HEK293 (cell line): ENCODE data around the gene NEGR1.

Source experiments
- CTCF ChIA-PET: fragments of 350-600 bp; formaldehyde crosslinking; extraction: SDS; loops from one replicate; lab custom pipeline; 2021; ENCODE audit warnings: antibody characterized with exemption; lab: Yijun Ruan, JAX
- POLR2A ChIA-PET: fragments of 300-600 bp; formaldehyde crosslinking; extraction: SDS; loops from one replicate; lab custom pipeline; 2020; ENCODE audit warnings: antibody characterized with exemption, inconsistent platforms; lab: Yijun Ruan, JAX
- H3K27ac ChIP-seq: fragments of 200-500 bp; sonication (Bioruptor generic); 2 replicates; pipeline ENCODE4 v1.5.1; 2014; ENCODE audit warnings: low read depth, low read length, control low read depth, inconsistent platforms; ENCODE audit errors: extremely low read depth
- H3K36me3 ChIP-seq, 2 experiments: fragments of 200-500 bp in 1 of 2; sonication (Bioruptor generic) in 1 of 2; 1 replicate in 1 of 2; 2 replicates in 1 of 2; pipeline ENCODE4 v1.5.1; 2014 to 2017; ENCODE audit warnings: inconsistent platforms in 2 of 2, low read length in 2 of 2; ENCODE audit not compliant: control insufficient read depth in 2 of 2, insufficient read depth in 1 of 2
- H3K4me1 ChIP-seq: fragments of 200-500 bp; sonication (Bioruptor generic); 2 replicates; pipeline ENCODE4 v1.5.1; 2014; ENCODE audit warnings: mild to moderate bottlenecking, low read length, inconsistent platforms; ENCODE audit not compliant: control insufficient read depth, insufficient read depth
- H3K4me3 ChIP-seq: 2 replicates; pipeline ENCODE4 v1.5.1; 2011; ENCODE audit warnings: low read depth, mild to moderate bottlenecking, control low read depth, low read length, moderate library complexity
- H3K9me3 ChIP-seq: fragments of 200-500 bp; sonication (Bioruptor generic); 2 replicates; pipeline ENCODE4 v1.5.1; 2014; ENCODE audit warnings: low read depth, low read length, inconsistent platforms; ENCODE audit not compliant: control insufficient read depth, insufficient read depth
- ZFP69B ChIP-seq: fragments of 450-650 bp; formaldehyde crosslinking; IDR thresholded peaks from 2 replicates; pipeline ENCODE4 v1.5.1; 2016; ENCODE audit warnings: missing biosample characterization, missing genetic modification characterization
- ZNF133 ChIP-seq: fragments of 450-650 bp; formaldehyde crosslinking; IDR thresholded peaks from 2 replicates; pipeline ENCODE4 v1.5.1; 2016; ENCODE audit warnings: missing biosample characterization, missing genetic modification characterization
- ZNF211 ChIP-seq: fragments of 450-650 bp; formaldehyde crosslinking; IDR thresholded peaks from 2 replicates; pipeline ENCODE4 v1.5.1; 2016; ENCODE audit warnings: low read depth, missing biosample characterization, missing genetic modification characterization
- ZNF266 ChIP-seq: fragments of 450-650 bp; formaldehyde crosslinking; IDR thresholded peaks from 2 replicates; pipeline ENCODE4 v1.5.1; 2016; ENCODE audit warnings: missing biosample characterization, missing genetic modification characterization, low read depth
- ZNF324 ChIP-seq: fragments of 450-650 bp; formaldehyde crosslinking; IDR thresholded peaks from 2 replicates; pipeline ENCODE4 v1.5.1; 2016; ENCODE audit warnings: missing biosample characterization, missing genetic modification characterization
- ZNF530 ChIP-seq: fragments of 450-650 bp; formaldehyde crosslinking; IDR thresholded peaks from 2 replicates; pipeline ENCODE4 v1.5.1; 2016; ENCODE audit warnings: low read depth, missing biosample characterization, missing genetic modification characterization
- ZNF555 ChIP-seq: fragments of 450-650 bp; formaldehyde crosslinking; conservative IDR thresholded peaks from 2 replicates; pipeline ENCODE4 v1.5.1; 2017; ENCODE audit warnings: missing biosample characterization, mild to moderate bottlenecking, missing genetic modification characterization, inconsistent platforms
- ZNF701 ChIP-seq: fragments of 450-650 bp; formaldehyde crosslinking; IDR thresholded peaks from 2 replicates; pipeline ENCODE4 v1.5.1; 2016; ENCODE audit warnings: missing biosample characterization, missing genetic modification characterization
- ZSCAN16 ChIP-seq: fragments of 450-650 bp; formaldehyde crosslinking; IDR thresholded peaks from 2 replicates; pipeline ENCODE4 v1.5.1; 2016; ENCODE audit warnings: missing biosample characterization, missing genetic modification characterization
- TF ChIP-seq, protein P1 (sequence below): fragments of 450-650 bp; formaldehyde crosslinking; IDR thresholded peaks from 2 replicates; pipeline ENCODE4 v1.5.1; 2017; ENCODE audit warnings: missing biosample characterization, mild to moderate bottlenecking, missing genetic modification characterization, moderate library complexity
- TF ChIP-seq, protein P2 (sequence below): fragments of 450-650 bp; formaldehyde crosslinking; IDR thresholded peaks from 2 replicates; pipeline ENCODE4 v1.5.1; 2016; ENCODE audit warnings: missing biosample characterization, missing genetic modification characterization
- TF ChIP-seq, protein P3 (sequence below): fragments of 450-650 bp; IDR thresholded peaks from 2 replicates; pipeline ENCODE4 v1.5.1; 2018; ENCODE audit warnings: missing biosample characterization, mild to moderate bottlenecking, missing genetic modification characterization
- TF ChIP-seq, protein P4 (sequence below): fragments of 450-650 bp; formaldehyde crosslinking; IDR thresholded peaks from 2 replicates; pipeline ENCODE4 v1.5.1; 2016; ENCODE audit warnings: missing biosample characterization, missing genetic modification characterization
- TF ChIP-seq, protein P5 (sequence below): fragments of 450-650 bp; formaldehyde crosslinking; IDR thresholded peaks from 2 replicates; pipeline ENCODE4 v1.5.1; 2016; ENCODE audit warnings: missing biosample characterization, missing genetic modification characterization, borderline replicate concordance
- TF ChIP-seq, protein P6 (sequence below): fragments of 450-650 bp; formaldehyde crosslinking; IDR thresholded peaks from 2 replicates; pipeline ENCODE4 v1.5.1; 2016; ENCODE audit warnings: missing biosample characterization, missing genetic modification characterization
- TF ChIP-seq, protein P7 (sequence below): fragments of 450-650 bp; formaldehyde crosslinking; IDR thresholded peaks from 2 replicates; pipeline ENCODE4 v1.5.1; 2016; ENCODE audit warnings: missing biosample characterization, missing genetic modification characterization

Gene NEGR1

DNA sequence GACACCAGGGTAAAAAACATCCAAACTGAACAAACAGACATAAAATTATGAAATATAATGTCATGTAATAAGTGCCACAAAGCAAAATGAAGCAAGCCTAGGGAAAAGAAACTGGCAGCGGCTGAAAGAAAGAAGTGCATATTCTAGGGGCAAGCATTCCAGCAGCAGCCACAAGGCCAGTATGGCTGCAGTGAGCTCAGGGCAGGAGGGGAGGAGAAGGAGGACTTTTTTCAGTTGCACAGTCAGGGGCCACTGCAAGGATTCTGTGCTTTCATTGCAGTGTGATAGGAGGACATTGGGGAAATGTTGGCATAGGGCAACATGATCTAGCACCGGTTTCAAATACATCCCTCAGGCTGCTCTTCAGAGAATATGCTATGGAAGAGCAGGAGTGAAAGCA, 263.8 kb downstream of the NEGR1 start:
- Histone ChIP-seq H3K9me3 (no peaks in the 10 kb centered on the region), H3K4me1 (no peaks in the 10 kb centered on the region), H3K4me3 (no peak overlapping the region), H3K36me3 (no peaks in the 10 kb centered on the region), H3K27ac (no peak overlapping the region)
- ChIA-PET CTCF (interaction anchor here (1.5 kb wide), 1 partner anchor 19 kb away, joined by 5 read pairs; no protein-coding TSS in a partner anchor), POLR2A (no interaction called here)
- TF ChIP-seq ZNF133 (tag by site-specific recombination): no peak
- TF ChIP-seq, protein P1, sequence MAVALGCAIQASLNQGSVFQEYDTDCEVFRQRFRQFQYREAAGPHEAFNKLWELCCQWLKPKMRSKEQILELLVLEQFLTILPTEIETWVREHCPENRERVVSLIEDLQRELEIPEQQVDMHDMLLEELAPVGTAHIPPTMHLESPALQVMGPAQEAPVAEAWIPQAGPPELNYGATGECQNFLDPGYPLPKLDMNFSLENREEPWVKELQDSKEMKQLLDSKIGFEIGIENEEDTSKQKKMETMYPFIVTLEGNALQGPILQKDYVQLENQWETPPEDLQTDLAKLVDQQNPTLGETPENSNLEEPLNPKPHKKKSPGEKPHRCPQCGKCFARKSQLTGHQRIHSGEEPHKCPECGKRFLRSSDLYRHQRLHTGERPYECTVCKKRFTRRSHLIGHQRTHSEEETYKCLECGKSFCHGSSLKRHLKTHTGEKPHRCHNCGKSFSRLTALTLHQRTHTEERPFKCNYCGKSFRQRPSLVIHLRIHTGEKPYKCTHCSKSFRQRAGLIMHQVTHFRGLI (tag by site-specific recombination): no peak
- no peak for TF ChIP-seq ZNF701 (tag by site-specific recombination)
- no peak for TF ChIP-seq ZNF266 (tag by site-specific recombination)
- TF ChIP-seq, protein P2, sequence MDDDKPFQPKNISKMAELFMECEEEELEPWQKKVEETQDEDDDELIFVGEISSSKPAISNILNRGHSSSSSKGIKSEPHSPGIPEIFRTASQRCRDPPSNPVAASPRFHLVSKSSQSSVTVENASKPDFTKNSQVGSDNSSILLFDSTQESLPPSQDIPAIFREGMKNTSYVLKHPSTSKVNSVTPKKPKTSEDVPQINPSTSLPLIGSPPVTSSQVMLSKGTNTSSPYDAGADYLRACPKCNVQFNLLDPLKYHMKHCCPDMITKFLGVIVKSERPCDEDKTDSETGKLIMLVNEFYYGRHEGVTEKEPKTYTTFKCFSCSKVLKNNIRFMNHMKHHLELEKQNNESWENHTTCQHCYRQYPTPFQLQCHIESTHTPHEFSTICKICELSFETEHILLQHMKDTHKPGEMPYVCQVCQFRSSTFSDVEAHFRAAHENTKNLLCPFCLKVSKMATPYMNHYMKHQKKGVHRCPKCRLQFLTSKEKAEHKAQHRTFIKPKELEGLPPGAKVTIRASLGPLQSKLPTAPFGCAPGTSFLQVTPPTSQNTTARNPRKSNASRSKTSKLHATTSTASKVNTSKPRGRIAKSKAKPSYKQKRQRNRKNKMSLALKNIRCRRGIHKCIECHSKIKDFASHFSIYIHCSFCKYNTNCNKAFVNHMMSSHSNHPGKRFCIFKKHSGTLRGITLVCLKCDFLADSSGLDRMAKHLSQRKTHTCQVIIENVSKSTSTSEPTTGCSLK (tag by site-specific recombination): no peak
- TF ChIP-seq, protein P3, sequence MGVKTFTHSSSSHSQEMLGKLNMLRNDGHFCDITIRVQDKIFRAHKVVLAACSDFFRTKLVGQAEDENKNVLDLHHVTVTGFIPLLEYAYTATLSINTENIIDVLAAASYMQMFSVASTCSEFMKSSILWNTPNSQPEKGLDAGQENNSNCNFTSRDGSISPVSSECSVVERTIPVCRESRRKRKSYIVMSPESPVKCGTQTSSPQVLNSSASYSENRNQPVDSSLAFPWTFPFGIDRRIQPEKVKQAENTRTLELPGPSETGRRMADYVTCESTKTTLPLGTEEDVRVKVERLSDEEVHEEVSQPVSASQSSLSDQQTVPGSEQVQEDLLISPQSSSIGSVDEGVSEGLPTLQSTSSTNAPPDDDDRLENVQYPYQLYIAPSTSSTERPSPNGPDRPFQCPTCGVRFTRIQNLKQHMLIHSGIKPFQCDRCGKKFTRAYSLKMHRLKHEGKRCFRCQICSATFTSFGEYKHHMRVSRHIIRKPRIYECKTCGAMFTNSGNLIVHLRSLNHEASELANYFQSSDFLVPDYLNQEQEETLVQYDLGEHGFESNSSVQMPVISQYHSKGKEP (tag by site-specific recombination): no peak
- TF ChIP-seq ZNF530 (tag by site-specific recombination): no peak
- no peak for TF ChIP-seq ZNF211 (tag by site-specific recombination)

DNA sequence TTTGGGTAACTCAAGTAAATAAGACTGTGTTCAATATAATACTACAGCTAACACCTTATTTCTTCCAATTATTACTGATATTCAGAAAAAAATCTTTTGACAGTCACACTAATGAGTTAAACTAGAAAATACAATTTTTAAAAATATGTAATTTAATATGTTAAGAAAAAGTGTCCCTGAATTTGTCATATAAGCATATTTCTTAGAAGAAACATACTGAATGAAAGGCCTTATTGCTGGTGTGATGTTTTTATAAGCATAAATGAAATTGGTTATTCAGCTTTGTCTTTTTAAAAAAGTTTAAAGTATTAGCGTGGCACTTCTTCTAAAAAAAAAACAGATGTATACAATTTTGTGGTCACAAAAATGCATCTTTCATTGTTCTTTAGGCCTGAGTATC, 267.3 kb downstream of the NEGR1 start:
- CTCF ChIA-PET: no interaction called here
- TF ChIP-seq, protein P4, sequence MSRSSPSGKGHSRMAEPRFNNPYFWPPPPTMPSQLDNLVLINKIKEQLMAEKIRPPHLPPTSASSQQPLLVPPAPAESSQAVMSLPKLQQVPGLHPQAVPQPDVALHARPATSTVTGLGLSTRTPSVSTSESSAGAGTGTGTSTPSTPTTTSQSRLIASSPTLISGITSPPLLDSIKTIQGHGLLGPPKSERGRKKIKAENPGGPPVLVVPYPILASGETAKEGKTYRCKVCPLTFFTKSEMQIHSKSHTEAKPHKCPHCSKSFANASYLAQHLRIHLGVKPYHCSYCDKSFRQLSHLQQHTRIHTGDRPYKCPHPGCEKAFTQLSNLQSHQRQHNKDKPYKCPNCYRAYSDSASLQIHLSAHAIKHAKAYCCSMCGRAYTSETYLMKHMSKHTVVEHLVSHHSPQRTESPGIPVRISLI (tag by site-specific recombination): no peak
- Histone ChIP-seq H3K4me1 (no peaks in the 10 kb centered on the region), H3K4me3 (no peak overlapping the region), H3K36me3 (no peaks in the 10 kb centered on the region), H3K9me3 (no peaks in the 10 kb centered on the region), H3K27ac (no peak overlapping the region)
- POLR2A ChIA-PET: no interaction called here

DNA sequence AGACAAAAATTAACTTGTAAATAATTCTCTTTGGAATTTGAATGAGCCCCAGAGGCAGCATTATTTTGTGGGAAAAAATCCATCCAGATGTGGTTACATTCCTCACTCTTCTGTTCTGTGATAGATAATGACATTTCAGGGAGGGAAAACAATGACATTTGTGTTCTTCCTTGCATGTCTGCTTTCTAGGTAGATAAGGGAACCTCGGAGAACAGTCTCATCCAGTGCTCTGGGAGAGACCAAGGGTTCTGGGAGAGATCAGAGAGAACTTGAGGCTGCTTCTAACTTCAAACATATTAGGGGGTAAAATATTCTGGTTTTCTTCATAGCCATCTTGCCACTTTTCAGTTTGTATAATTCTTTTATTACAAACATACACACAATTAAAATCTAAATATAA, 269.2 kb downstream of the NEGR1 start:
- Histone ChIP-seq H3K27ac (no peak overlapping the region), H3K36me3 (no peaks in the 10 kb centered on the region), H3K9me3 (no peaks in the 10 kb centered on the region), H3K4me1 (no peaks in the 10 kb centered on the region), H3K4me3 (no peak overlapping the region)
- CTCF ChIA-PET: interaction anchor here (0.6 kb wide), 1 partner anchor 1629 kb away, joined by 4 read pairs; no protein-coding TSS in a partner anchor
- POLR2A ChIA-PET: no interaction called here
- TF ChIP-seq ZNF555 (tag by site-specific recombination) (no peak), ZFP69B (tag by site-specific recombination) (no peak), ZNF701 (tag by site-specific recombination) (no peak), ZNF324 (no peak), ZSCAN16 (tag by site-specific recombination) (no peak)
- TF ChIP-seq, protein P5, sequence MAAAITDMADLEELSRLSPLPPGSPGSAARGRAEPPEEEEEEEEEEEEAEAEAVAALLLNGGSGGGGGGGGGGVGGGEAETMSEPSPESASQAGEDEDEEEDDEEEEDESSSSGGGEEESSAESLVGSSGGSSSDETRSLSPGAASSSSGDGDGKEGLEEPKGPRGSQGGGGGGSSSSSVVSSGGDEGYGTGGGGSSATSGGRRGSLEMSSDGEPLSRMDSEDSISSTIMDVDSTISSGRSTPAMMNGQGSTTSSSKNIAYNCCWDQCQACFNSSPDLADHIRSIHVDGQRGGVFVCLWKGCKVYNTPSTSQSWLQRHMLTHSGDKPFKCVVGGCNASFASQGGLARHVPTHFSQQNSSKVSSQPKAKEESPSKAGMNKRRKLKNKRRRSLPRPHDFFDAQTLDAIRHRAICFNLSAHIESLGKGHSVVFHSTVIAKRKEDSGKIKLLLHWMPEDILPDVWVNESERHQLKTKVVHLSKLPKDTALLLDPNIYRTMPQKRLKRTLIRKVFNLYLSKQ: no peak
- TF ChIP-seq, protein P6, sequence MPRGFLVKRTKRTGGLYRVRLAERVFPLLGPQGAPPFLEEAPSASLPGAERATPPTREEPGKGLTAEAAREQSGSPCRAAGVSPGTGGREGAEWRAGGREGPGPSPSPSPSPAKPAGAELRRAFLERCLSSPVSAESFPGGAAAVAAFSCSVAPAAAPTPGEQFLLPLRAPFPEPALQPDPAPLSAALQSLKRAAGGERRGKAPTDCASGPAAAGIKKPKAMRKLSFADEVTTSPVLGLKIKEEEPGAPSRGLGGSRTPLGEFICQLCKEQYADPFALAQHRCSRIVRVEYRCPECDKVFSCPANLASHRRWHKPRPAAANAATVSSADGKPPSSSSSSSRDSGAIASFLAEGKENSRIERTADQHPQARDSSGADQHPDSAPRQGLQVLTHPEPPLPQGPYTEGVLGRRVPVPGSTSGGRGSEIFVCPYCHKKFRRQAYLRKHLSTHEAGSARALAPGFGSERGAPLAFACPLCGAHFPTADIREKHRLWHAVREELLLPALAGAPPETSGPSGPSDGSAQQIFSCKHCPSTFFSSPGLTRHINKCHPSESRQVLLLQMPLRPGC: no peak
- TF ChIP-seq, protein P7, sequence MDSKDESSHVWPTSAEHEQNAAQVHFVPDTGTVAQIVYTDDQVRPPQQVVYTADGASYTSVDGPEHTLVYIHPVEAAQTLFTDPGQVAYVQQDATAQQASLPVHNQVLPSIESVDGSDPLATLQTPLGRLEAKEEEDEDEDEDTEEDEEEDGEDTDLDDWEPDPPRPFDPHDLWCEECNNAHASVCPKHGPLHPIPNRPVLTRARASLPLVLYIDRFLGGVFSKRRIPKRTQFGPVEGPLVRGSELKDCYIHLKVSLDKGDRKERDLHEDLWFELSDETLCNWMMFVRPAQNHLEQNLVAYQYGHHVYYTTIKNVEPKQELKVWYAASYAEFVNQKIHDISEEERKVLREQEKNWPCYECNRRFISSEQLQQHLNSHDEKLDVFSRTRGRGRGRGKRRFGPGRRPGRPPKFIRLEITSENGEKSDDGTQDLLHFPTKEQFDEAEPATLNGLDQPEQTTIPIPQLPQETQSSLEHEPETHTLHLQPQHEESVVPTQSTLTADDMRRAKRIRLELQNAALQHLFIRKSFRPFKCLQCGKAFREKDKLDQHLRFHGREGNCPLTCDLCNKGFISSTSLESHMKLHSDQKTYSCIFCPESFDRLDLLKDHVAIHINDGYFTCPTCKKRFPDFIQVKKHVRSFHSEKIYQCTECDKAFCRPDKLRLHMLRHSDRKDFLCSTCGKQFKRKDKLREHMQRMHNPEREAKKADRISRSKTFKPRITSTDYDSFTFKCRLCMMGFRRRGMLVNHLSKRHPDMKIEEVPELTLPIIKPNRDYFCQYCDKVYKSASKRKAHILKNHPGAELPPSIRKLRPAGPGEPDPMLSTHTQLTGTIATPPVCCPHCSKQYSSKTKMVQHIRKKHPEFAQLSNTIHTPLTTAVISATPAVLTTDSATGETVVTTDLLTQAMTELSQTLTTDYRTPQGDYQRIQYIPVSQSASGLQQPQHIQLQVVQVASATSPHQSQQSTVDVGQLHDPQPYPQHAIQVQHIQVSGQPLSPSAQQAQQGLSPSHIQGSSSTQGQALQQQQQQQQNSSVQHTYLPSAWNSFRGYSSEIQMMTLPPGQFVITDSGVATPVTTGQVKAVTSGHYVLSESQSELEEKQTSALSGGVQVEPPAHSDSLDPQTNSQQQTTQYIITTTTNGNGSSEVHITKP (tag by site-specific recombination): no peak
